Cortex of kidney (tissue), 1 donor: ENCODE measurements around the gene NEURL4.
"Not testable (repeated sequence)": the region's sequence is repeated elsewhere in the genome, so short reads cannot be mapped to it uniquely, and the experiment has no call there.

Experiments used
- DNase-seq: peaks from one replicate; lab custom pipeline; 2025; lab: John Stamatoyannopoulos, UW

Gene NEURL4

DNA sequence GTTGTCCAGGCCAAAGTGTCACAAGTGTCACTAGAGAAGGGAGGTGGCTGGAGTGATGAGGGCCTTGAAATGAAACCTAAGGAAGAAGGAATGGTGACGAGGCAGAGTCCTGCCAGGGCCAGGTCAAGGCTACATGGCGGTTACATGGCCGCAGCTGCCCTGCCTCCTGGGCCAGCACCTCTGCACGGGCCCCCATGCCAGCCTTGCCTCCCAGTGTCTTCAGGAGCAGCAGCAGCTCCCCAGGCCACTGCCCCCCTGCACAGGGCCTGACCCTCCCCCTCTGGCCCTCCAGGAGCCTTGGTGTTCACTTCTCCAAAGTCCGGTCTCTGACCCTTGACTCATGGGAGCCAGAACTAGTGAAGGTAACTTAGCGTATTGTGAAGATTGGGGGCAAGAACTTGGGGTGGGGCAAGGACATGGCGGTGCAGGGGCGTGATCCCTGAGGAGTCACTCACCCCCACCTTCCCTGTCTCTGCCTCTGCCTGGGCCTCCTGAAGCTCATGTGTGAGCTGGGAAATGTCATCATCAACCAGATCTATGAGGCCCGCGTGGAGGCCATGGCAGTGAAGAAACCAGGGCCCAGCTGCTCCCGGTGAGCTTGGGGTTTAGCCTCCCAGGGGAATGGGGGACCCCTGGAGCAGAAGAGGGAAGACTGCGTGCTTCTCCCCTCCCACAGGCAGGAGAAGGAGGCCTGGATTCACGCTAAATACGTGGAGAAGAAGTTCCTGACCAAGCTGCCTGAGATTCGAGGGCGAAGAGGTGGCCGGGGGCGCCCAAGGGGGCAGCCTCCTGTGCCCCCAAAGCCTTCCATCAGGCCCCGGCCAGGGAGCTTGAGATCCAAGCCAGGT, 18.7 kb upstream of the NEURL4 start:
- DNase-seq: no peak

- DNase-seq: no peak
Measured at GRCh38 chr17:7346761-7347614, 17.9 kb upstream of the NEURL4 start.

DNA sequence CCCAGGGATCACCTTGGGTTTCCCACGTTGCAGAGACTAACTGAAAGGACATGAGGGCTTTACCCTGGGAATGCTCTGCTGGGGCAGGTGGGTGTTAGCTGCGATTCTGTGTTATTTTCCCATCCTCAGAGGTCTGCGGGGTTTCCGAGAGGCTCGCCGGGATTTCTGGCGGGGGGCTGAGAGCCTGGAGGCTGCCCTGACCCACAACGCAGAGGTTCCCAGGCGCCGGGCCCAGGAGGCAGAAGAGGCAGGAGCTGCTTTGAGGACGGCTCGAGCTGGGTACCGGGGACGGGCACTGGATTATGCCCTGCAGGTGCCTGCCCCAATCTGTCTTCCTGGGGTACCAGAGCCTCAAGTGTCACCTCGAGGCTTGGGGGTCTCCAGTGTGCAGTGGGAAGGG, 14.1 kb upstream of the NEURL4 start:
- DNase-seq: no peak

DNA sequence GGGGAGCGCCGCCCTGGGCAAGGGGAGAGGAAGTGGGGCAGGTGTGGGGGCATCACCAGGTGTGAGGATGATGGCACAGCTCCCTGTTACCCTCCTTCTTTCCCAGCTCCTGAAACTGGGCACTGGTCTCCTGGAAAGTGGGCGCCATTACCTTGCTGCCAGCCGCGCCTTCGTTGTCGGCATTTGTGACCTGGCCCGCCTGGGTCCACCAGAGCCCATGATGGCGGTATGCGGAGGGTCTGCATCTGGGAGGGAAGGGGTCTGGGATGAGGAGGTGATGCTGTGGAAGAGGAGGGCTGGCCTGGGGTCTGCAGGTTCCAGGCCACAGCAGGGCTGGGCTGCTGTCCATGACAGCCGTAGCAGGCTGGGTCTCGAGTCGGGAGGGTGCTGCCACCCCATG, 12.7 kb upstream of the NEURL4 start:
- no peak for DNase-seq

DNA sequence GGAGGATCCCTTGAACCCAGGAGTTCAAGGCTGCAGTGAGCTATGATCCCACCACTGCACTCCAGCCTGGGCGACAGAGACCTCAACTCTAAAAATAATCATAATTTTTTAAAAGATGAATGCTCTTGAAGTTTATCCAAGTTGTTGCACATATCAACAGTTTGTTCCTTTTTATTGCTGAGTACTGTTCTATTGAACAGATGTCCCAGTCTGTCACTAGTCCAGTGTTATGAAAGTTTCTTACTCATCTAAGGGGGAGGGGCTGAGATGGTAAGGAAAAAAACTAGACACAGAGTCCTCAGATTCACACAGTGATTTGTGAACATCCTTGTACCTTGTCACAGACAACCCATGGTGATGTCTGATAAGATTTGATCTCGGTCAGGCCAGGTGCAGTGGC, 11.0 kb upstream of the NEURL4 start:
- no peak for DNase-seq

GRCh38 chr17:7337600-7337999, 8.5 kb upstream of the NEURL4 start:
- not testable (repeated sequence) for DNase-seq

DNA sequence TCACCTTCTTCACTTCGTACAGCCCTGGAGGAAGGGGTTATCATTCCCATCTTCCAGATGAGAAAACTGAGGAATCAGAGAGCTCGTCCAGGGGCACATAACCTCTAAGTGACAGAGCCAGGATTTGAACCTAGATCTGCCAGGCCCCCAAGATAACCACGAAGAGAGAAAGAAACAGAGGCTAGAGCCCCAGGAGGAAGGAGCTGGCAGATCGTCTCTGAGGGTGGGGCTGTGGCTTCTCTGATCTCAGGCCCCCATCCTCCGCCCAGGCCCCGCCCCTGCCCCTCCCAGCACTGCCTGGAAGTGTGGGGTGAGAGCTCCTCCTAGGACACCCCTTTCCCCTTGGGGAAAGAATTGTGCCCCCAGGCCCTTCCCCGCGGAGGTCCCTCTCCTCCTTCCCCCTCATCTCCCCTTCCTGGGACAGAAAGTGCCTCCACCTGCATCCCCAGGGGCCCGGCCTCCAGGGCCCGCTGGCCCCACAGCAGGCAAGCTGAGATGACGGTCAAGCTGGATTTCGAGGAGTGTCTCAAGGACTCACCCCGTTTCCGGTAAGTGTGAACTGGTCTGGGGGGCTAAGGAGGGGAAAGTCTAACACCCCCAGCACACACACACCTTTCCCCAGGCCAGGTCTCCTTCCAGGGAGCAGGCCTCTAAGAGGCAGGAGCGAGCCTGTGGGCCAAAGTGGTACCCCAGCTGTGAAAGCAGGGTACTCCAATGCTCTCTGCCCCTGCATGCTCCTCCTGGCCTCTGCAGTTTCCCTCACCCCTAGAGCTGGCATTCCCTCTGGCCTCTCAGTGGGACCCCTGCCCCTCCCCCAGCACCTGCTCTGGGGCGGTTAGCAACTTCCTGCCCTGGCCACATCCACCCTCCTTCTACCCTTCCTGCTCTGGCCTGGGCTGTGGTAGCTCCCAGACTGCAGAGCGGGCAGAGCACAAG, 7.4 kb upstream of the NEURL4 start, which contains the start of gene ACAP1:
ACAP1 (plus strand) TSS at position 290 of the 936 bp plus-strand sequence; CDS start at position 496, 206 bp downstream.
- DNase-seq: no peak

GRCh38 chr17:7335765-7336164, 6.6 kb upstream of the NEURL4 start:
- not testable (repeated sequence) for DNase-seq

- no peak for DNase-seq
Measured at GRCh38 chr17:7334938-7335538, 5.9 kb upstream of the NEURL4 start.

- not testable (repeated sequence) for DNase-seq
Measured at GRCh38 chr17:7332600-7333069, 3.5 kb upstream of the NEURL4 start.

DNA sequence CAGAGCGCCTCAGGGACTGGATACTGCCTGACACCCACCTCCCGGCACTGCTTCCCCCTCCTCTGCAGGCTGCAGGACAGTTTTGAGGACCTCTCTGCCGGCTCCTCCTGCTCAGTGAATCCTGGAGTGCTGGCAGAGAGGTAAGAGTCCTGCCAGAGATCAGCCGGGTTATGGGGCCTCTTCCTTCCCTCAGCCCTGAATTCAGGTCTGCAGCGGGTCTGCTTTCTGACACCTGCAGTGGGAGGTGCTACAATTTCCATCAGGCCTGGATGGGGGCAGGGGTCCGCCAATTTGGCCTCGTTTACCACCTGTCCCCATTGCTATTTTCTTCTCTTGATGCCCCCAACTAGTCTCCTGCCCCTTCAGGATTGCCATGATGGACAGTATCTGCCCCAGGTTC, 3.0 kb upstream of the NEURL4 start:
- no peak for DNase-seq

DNA sequence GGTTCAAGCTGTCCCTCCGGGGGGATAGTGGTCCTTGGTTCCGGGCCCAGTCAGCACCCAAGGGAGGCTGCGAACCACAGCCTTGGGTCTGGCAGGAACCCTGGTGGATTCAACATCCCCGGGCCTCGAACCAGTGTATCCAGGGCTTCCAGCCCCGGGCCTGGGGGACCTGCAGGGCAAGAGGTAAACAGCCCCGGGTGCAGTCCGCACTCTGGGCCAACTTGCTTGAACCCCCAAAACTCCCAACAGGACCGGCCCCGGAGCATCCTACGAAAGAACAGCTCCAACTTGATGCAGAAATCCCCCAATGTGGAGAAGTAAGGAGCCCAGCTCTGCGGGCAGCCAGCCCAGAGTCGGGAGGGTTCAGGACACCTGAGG, 1.5 kb upstream of the NEURL4 start:
- DNase-seq: no peak

GRCh38 chr17:7329997-7330637, 982 bp upstream of the NEURL4 start:
- no peak for DNase-seq

DNA sequence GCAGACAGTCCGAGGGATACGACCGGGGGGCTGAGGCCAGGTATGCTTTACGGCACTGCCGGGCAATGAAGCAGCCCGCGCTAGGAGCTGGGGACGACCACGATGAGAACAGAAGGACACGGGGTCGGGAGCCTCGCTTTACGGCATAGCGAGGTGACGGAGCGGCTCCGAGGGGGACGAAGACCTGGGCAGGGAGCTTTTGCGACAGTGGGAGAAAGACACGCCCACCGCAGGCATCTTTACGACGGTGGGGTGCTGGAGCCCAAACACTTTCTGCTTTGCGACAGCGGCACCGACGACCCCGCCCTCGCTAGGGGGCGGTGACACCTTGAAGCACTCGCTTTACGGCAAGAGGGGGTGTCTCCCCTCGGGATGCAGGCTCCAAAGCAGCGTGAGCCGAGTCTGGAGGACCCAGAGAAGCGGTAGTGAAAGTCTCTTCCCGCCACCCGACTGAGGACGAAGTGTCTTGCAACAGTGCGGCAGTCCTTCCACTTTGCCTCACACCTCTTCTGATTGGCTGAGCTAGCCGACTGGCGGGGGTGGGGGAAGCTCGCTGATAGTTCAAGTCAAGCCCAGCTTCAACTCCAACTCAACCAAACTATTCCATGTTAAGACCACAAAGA, 350 bp upstream of the NEURL4 start:
- DNase-seq: peak; percentile 62

- no peak for DNase-seq
Measured at GRCh38 chr17:7328009-7328408, 1.1 kb downstream of the NEURL4 start.

DNA sequence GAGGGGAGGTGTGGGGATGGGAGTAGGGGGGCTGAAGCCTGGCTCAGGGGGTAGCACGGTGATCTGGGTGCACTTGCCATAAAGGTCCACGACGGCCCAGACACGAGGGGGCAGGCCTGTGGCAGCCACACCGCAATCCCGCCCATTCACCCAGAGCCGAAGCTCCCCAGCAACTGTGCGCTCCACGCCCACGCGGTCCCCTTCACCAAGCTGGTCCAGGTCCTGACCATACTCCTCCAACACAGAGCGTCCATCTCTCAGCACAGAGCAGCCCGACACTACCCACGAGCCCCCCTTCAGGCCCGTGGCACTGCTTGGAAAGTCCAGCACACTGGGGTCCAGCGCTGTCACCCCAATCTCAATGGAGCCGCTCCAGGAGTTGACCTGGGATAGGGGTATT, 1.6 kb downstream of the NEURL4 start:
- no peak for DNase-seq

DNA sequence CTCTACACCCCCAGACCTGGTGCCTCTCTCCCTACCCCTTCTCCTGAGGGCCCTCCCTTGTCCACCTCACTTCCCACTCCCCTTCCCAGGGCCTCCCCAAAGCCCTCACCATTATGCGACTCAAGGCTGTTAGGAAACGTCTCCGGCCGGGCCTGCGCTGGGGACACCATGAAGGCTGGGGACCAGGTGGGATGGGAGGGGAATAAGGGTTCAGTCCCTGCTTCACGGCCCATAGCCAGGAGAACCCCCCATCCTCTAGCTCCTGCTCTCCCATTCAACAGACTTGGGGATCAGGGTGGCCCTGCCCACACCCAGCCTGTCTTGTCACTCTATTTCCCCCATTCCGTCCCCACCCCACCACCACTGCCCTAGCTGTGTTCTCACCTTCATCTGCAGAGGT, 2.1 kb downstream of the NEURL4 start:
- DNase-seq: no peak

DNA sequence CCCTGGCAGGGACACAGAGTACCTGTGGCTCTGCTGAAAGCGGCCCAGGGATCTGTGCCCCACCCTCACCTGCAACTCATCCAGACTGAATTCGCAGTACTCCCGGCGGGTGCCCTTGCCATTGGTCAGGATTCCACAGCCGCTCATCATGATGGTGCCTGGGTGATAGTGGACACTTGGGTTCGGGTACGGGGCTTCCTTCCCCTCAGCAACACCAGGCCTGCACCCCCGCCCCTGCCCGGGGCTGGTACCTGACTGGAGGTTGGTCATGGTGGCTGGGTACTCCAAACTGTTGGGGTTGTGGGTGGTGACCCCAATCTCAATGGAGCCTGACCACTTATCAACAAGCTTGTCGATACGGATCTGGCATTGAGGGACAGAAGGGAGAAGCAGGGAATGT, 2.9 kb downstream of the NEURL4 start:
- no peak for DNase-seq

- no peak for DNase-seq
Measured at GRCh38 chr17:7325031-7325528, 4.1 kb downstream of the NEURL4 start.

GRCh38 chr17:7324438-7324779, 4.7 kb downstream of the NEURL4 start:
- no peak for DNase-seq
